Right lobe of liver (tissue), 6 donors: ENCODE measurements around the gene KXD1. TPM values are rescaled to one million over a fixed set of nuclear protein-coding genes. Genes with fewer than 3 reads are reported as not detected.

Source experiments
- ATAC-seq, 4 donors: fragments of 200-7000 bp; cut with Tn5 transposase; one replicate each; pipeline ENCODE4 v1.9.1; 2020; ENCODE audit warnings: mild to moderate bottlenecking in 4 of 4, moderate library complexity in 4 of 4
- DNase-seq, 3 donors: peaks; one replicate each; pipeline ENCODE4 v3.0.0-alpha.2; 2020
- H3K27ac ChIP-seq, 3 donors: fragments of 200-600 bp; one replicate each; pipeline ENCODE4 v1.8.0; 2022
- H3K27me3 ChIP-seq, 2 donors: fragments of 200-600 bp; one replicate each; pipeline ENCODE4 v1.8.0; 2022
- H3K36me3 ChIP-seq, 4 donors: fragments of 200-600 bp; sonication (generic) in 1 of 4; one replicate each; pipeline versions ENCODE4 v1.5.1 to v1.8.0; 2017 to 2022; ENCODE audit warnings: control low read depth in 1 of 4
- H3K4me1 ChIP-seq, 4 donors: fragments of 200-600 bp; sonication (generic) in 1 of 4; one replicate each; pipeline versions ENCODE4 v1.5.1 to v1.8.0; 2017 to 2022; ENCODE audit warnings: control low read depth in 1 of 4
- H3K4me3 ChIP-seq, 3 donors: fragments of 200-600 bp; one replicate each; pipeline ENCODE4 v1.8.0; 2022
- H3K9me3 ChIP-seq, 4 donors: fragments of 200-600 bp; sonication (generic) in 1 of 4; one replicate each; pipeline versions ENCODE4 v1.5.1 to v1.8.0; 2017 to 2022; ENCODE audit warnings: control low read depth in 1 of 4
- CTCF ChIP-seq, 4 donors: fragments of 200-600 bp in 3 of 4; fragments of 450-650 bp in 1 of 4; IDR thresholded peaks; one replicate each; pipeline versions ENCODE4 v1.5.1 to v1.8.0; 2016 to 2022; ENCODE audit warnings: antibody characterized with exemption in 4 of 4, mild to moderate bottlenecking in 2 of 4
- POLR2A ChIP-seq: fragments of 450-650 bp; IDR thresholded peaks from one replicate; pipeline ENCODE4 v1.6.1; 2017; ENCODE audit warnings: antibody characterized with exemption, mild to moderate bottlenecking
- WGBS: methylation state at CpG from one replicate; pipeline ENCODE4 v1.1.6; 2018; ENCODE audit warnings: low coverage, low lambda C conversion rate; ENCODE audit not compliant: insufficient coverage; ENCODE audit errors: missing lambda C conversion rate; 5-methylcytosine and 5-hydroxymethylcytosine counted together
- intact Hi-C, 2 donors: fragments of 100-400 bp; cut with DNase I; formaldehyde crosslinking; loops; one replicate each; pipeline versions ENCODE4 v1.11.2 to v1.14.1; 2022
- total RNA-seq, 6 experiments: library from RNA; depleted of rRNA in 2 of 6; stranded (reverse); fragments of >200 nt in 2 of 6; fragmentation: NEBNext Ultra II Directional in 3 of 6; extraction: Animal tissue kit (Norgen Biotek cat#: 25700) in 3 of 6; gene quantifications; one replicate each; pipeline versions ENCODE4 v1.1.0 to v1.2.4, GENCODE V29; 2016 to 2023
- donor health status: DM: no; HTN: yes; CAD: no.
- donor health status: DM: no; HTN: no; CAD: no.
- donor health status: DM: no; HTN: no; CAD: no.
- donor health status: DM: no; HTN: yes; CAD: no.
- donor health status: DM: no; HTN: yes; CAD: no.

Gene KXD1
- total RNA-seq, 6 experiments from 2014 or later, result 30.2 to 93.0 (median 36.1) TPM

DNA sequence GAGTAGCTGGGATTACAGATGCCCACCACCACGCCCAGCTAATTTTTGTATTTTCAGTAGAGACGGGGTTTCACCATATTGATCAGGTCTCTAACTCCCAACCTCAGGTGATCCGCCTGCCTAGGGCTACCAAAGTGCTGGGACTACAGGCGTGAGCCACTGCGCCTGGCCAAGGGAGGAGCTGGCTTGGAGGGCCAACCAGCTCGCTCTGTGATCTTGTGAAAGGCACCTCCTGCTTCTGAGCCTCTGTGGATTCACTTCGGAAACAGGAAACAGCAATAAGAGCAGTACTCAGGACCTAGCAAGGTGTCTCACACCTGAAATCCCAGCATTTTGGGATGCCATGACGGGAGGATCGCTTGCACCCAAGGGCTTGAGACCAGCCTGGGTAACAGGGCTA lies 33.8 kb upstream of the KXD1 start:
- intact Hi-C loops, result no loop called here
- DNase-seq, result no peak
- TF ChIP-seq CTCF (IDR thresholded peaks at IDR 0.05) (no peak), POLR2A (no peak)
- H3K4me1 ChIP-seq, result peaks cover 0 to 13% (median 7%) of the 10 kb centered on the region in 4 donors
- H3K4me3 ChIP-seq, result no peak overlapping the region
- no peaks in the 10 kb centered on the region for H3K27me3 ChIP-seq
- no peaks in the 10 kb centered on the region for H3K9me3 ChIP-seq
- 81% methylated on average over 3 of the region's 9 CpGs for WGBS
- ATAC-seq, result no peak
- H3K27ac ChIP-seq, result peak overlapping the region in 1 of 3 donors; percentile 41
- H3K36me3 ChIP-seq, result no peaks in the 10 kb centered on the region

DNA sequence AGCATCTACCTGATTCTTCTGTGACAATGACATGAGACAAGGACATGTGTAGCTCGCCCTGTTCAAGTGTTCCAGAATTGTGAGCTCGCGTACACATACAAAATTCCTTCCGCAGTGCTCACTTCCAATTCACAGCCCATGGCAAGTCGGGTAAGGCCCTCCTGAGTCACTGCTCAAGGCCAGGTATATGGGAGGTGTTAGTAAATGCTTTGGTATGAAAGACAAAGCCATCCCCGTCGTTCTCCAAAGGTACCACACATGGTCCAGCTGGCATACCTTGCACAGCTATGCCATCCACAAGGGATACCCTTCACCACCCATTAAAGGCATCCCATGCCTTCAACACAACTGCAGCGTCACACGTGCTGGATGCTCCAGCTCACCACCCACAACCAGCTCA lies 31.4 kb upstream of the KXD1 start:
- Histone ChIP-seq H3K4me1 (no peaks in the 10 kb centered on the region), H3K27me3 (no peaks in the 10 kb centered on the region), H3K9me3 (no peaks in the 10 kb centered on the region), H3K4me3 (no peak overlapping the region), H3K27ac (no peak overlapping the region), H3K36me3 (peaks cover 0 to 2% (median under 1%) of the 10 kb centered on the region in 4 donors)
- no peak for TF ChIP-seq POLR2A
- TF ChIP-seq CTCF (IDR thresholded peaks at IDR 0.05), result no peak
- no peak for DNase-seq
- WGBS, result 83% methylated on average over 6 of the region's 9 CpGs
- intact Hi-C loops, result no loop called here
- no peak for ATAC-seq

DNA sequence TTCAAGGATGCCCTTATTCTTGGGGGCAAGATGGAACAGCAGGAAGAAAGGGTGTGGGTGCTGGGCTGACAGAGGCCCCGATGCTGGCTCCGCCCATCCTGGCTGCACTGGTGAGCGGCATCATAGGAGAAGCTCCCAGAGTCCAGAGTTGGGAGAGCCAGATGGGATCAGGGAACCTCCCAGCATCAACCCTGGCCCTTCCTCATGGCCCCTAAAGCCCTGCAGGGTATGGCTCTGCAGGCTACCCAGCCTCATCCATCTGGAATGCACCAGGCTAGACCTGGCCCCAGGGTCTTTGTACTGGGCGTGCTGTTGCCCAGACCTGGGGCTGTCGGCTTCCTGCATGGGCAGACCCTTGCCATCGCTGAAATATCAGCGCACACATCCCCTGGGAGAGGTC lies 27.9 kb upstream of the KXD1 start:
- Histone ChIP-seq H3K27me3 (no peaks in the 10 kb centered on the region), H3K36me3 (peaks cover 0 to 23% (median 2%) of the 10 kb centered on the region in 4 donors), H3K4me3 (no peak overlapping the region), H3K4me1 (no peaks in the 10 kb centered on the region), H3K9me3 (no peaks in the 10 kb centered on the region), H3K27ac (no peak overlapping the region)
- TF ChIP-seq POLR2A (no peak), CTCF (IDR thresholded peaks at IDR 0.05) (no peak)
- intact Hi-C loops, result no loop called here
- ATAC-seq (peak in 3 of 4 donors; percentile 14 to 42 (median 28)), DNase-seq (no peak)
- WGBS, result no CpG with 5 or more reads among the region's 7 CpGs

DNA sequence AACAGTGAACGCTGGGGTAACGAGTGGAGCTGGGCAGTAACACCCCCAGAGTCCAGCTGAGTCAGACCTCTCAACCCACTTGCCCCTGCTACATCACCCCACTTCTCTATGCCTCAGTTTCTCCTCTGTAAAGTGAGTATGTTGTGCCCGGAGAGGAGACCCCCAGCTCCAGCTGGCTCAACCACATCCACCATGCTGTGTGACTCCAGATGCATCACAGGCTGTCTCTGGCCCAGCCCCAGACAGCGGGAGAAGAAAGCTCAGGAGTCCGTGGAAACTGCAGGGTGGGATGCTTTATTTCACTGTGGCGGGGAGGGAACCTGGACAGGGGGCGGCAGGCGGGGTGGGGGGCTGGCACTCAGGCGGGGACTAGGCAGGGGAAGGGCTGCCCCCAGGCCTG lies 26.2 kb upstream of the KXD1 start:
- ATAC-seq (no peak), DNase-seq (no peak)
- TF ChIP-seq POLR2A (no peak), CTCF (IDR thresholded peaks at IDR 0.05) (no peak)
- 80% methylated on average over 1 of the region's 9 CpGs for WGBS
- Histone ChIP-seq H3K36me3 (peaks cover 0 to 33% (median 2%) of the 10 kb centered on the region in 4 donors), H3K27ac (no peak overlapping the region), H3K9me3 (no peaks in the 10 kb centered on the region), H3K4me1 (no peaks in the 10 kb centered on the region), H3K4me3 (no peak overlapping the region), H3K27me3 (no peaks in the 10 kb centered on the region)
- intact Hi-C loops, result no loop called here
